K562 (cell line): Measurements from ENCODE around the gene RCL1. TPM values are rescaled to one million over a fixed set of nuclear protein-coding genes. Genes with fewer than 3 reads are reported as not detected.

Source experiments
- ATAC-seq: fragments of 200-7000 bp; cut with Tn5 transposase; 3 replicates; pipeline ENCODE4 v1.9.1; 2020; ENCODE audit warnings: moderate library complexity
- BruUV-seq: library from RNA; stranded (reverse); fragments of 400-500 nt; replicated peaks from 2 replicates; lab custom pipeline; 2021; lab: Mats Ljungman, UMichigan
- CTCF ChIA-PET: fragments of 300-600 bp; formaldehyde crosslinking; extraction: SDS; loops from one replicate; lab custom pipeline; 2021; ENCODE audit warnings: low intra/inter-chr PET ratio; lab: Yijun Ruan, JAX
- POLR2A ChIA-PET: fragments of 300-600, 350-650 bp; sonication (Branson Sonifier 250); formaldehyde crosslinking; extraction: SDS; loops from one replicate; lab custom pipeline; 2021; ENCODE audit warnings: antibody characterized with exemption, inconsistent platforms; lab: Yijun Ruan, JAX
- DNase-seq, 4 experiments: peaks; one replicate each; pipeline versions ENCODE4 v3.0.0 to v3.0.0-alpha.2; 2011 to 2018; ENCODE audit warnings: low spot score in 3 of 4, mixed read lengths in 3 of 4; ENCODE audit errors: extremely low read depth in 1 of 4
- FAIRE-seq: peaks from 2 replicates; lab custom pipeline; 2011; peaks lifted over from hg19 to GRCh38; lab: Jason Lieb, UNC
- H2AFZ ChIP-seq: 2 replicates; pipeline ENCODE4 v1.6.0; 2011; ENCODE audit warnings: low read depth, low read length, control low read depth, inconsistent platforms
- H3K27ac ChIP-seq: fragments of 200-600 bp; 3 replicates; pipeline ENCODE4 v1.8.0; 2011; ENCODE audit warnings: low read depth, mild to moderate bottlenecking, control low read depth, inconsistent platforms, low read length, moderate library complexity, mixed read lengths; ENCODE audit errors: extremely low read depth
- H3K27me3 ChIP-seq, 2 experiments: fragments of 300-600 bp in 1 of 2; 2 replicates in 1 of 2; 3 replicates in 1 of 2; pipeline versions ENCODE4 v1.6.0 to v1.8.0; 2011; ENCODE audit warnings: inconsistent platforms in 2 of 2, low read length in 2 of 2, mild to moderate bottlenecking in 1 of 2, mixed read lengths in 1 of 2, moderate library complexity in 1 of 2; ENCODE audit not compliant: control insufficient read depth in 2 of 2, insufficient read depth in 2 of 2
- H3K36me3 ChIP-seq: fragments of 300-600 bp; 3 replicates; pipeline ENCODE4 v1.8.0; 2011; ENCODE audit warnings: mild to moderate bottlenecking, low read length, inconsistent platforms; ENCODE audit not compliant: control insufficient read depth, insufficient read depth
- H3K4me1 ChIP-seq, 2 experiments: fragments of 200-600 bp in 1 of 2; replicated peaks in 1 of 2; 2 replicates in 1 of 2; 3 replicates in 1 of 2; pipeline versions ENCODE4 v1.5.1 to v1.8.0; 2011; ENCODE audit warnings: inconsistent platforms in 2 of 2, low read length in 2 of 2, mild to moderate bottlenecking in 1 of 2, mixed read lengths in 1 of 2, moderate library complexity in 1 of 2; ENCODE audit not compliant: control insufficient read depth in 2 of 2, insufficient read depth in 2 of 2
- H3K4me2 ChIP-seq: 2 replicates; pipeline ENCODE4 v1.6.1; 2011; ENCODE audit warnings: low read length, control low read depth, inconsistent platforms, mixed read lengths; ENCODE audit not compliant: insufficient read depth
- H3K4me3 ChIP-seq: fragments of 200-600 bp; sonication (generic), shearing (Covaris generic); 2 replicates; pipeline ENCODE4 v1.5.1; 2016; ENCODE audit warnings: control low read depth, inconsistent platforms
- H3K79me2 ChIP-seq: fragments of 200-600 bp; 3 replicates; pipeline ENCODE4 v1.8.0; 2011; ENCODE audit warnings: low read length, inconsistent platforms; ENCODE audit not compliant: control insufficient read depth, insufficient read depth
- H3K9ac ChIP-seq, 2 experiments: 2 replicates each; pipeline versions ENCODE4 v1.6.0 to v1.6.1; 2011; ENCODE audit warnings: low read depth in 2 of 2, low read length in 2 of 2, control low read depth in 1 of 2, inconsistent platforms in 1 of 2, mild to moderate bottlenecking in 1 of 2, mixed read lengths in 1 of 2; ENCODE audit not compliant: insufficient read depth in 1 of 2
- H3K9me1 ChIP-seq: one replicate; pipeline ENCODE4 v1.6.0; 2011; ENCODE audit warnings: inconsistent platforms, mild to moderate bottlenecking, low read length, moderate library complexity; ENCODE audit not compliant: control insufficient read depth, insufficient read depth
- H3K9me3 ChIP-seq: replicated peaks from 2 replicates; pipeline ENCODE4 v1.5.1; 2011; ENCODE audit warnings: low read depth, low read length, inconsistent platforms; ENCODE audit not compliant: control insufficient read depth, insufficient read depth
- H4K20me1 ChIP-seq: replicated peaks from 2 replicates; pipeline ENCODE4 v1.6.1; 2011; ENCODE audit warnings: low read length, inconsistent platforms, mixed read lengths; ENCODE audit not compliant: control insufficient read depth, insufficient read depth
- KDM5B ChIP-seq: fragments of 200-600 bp; sonication (generic); IDR thresholded peaks from 2 replicates; pipeline ENCODE4 v1.6.1; 2012; ENCODE audit warnings: low read depth, mild to moderate bottlenecking, moderate library complexity, low read length, control low read depth, inconsistent platforms; ENCODE audit not compliant: insufficient replicate concordance
- RFX1 ChIP-seq: fragments of 450-650 bp; IDR thresholded peaks from 2 replicates; pipeline ENCODE4 v1.6.1; 2016; ENCODE audit warnings: mild to moderate bottlenecking, moderate library complexity
- TCF7L2 ChIP-seq: fragments of 150-350 bp; IDR thresholded peaks from 2 replicates; pipeline ENCODE4 v1.6.1; 2016; ENCODE audit warnings: low read depth, mild to moderate bottlenecking, low read length, moderate library complexity
- TEAD2 ChIP-seq: fragments of 450-650 bp; IDR thresholded peaks from 2 replicates; pipeline ENCODE4 v1.6.1; 2016; ENCODE audit warnings: missing genetic modification characterization, control low read depth, missing compliant biosample characterization
- ZNF583 ChIP-seq: fragments of 250-450 bp; sonication (Bioruptor Pico); IDR thresholded peaks from 2 replicates; pipeline ENCODE4 v1.4.0; 2020
- WGBS: fragments of 100-300 bp; shearing (Covaris generic); methylation state at CpG from one replicate; pipeline ENCODE4 v1.1.6; 2016; ENCODE audit warnings: low coverage, mixed read lengths; ENCODE audit not compliant: insufficient coverage; ENCODE audit errors: missing lambda C conversion rate; 5-methylcytosine and 5-hydroxymethylcytosine counted together
- in situ Hi-C: fragments of 300-500 bp; cut with MboI; formaldehyde crosslinking; loops from 4 replicates; pipeline ENCODE4 v1.15.0; 2018; ENCODE audit warnings: inconsistent platforms, mixed read lengths
- intact Hi-C: fragments of 100-400 bp; cut with micrococcal nuclease; formaldehyde crosslinking; loops from 2 replicates; pipeline ENCODE4 v1.14.2; 2022
- polyA plus RNA-seq, 8 experiments: library from polyadenylated mRNA; depleted of rRNA in 4 of 8; stranded (reverse) in 5 of 8; unstranded in 3 of 8; fragments of >200 nt; fragmentation: Nextera tagmentation in 2 of 8; fragmentation: Illumina TruSeq in 1 of 8; extraction: Ambion mirVana in 2 of 8; extraction: Trizol in 1 of 8; gene quantifications; 2 replicates each; pipeline versions ENCODE4 v1.2.1 to v1.2.3, GENCODE V29; 2011 to 2014; ENCODE audit warnings: inconsistent platforms in 1 of 8, missing spikeins in 1 of 8
- total RNA-seq, 7 experiments: library from RNA; depleted of rRNA in 6 of 7; stranded (reverse); fragments of >200 nt in 6 of 7; fragmentation: Illumina TruSeq in 2 of 7; extraction: Trizol in 2 of 7; gene quantifications; 2 replicates each; pipeline versions ENCODE4 v1.2.1 to v1.2.3, GENCODE V29; 2011 to 2021; ENCODE audit warnings: low replicate concordance in 1 of 7

RCL1 gene
- total and polyA plus RNA-seq, 9 of the 15 experiments (the other 6 are each of a cell fraction or from before 2014, with no cell fraction given), result 24.0 to 67.7 (median 38.6) TPM

- 37% methylated on average over 7 of the region's 7 CpGs for WGBS
- BruUV-seq, result no TSS peak
- peak; percentile 84 for ATAC-seq
- H3K4me3 ChIP-seq, result no peak overlapping the region
- peaks cover 11 to 20% of the 10 kb centered on the region in 2 experiments; a peak in 4 of 5 replicates for H3K4me1 ChIP-seq
- peak overlapping the region; percentile 72 for H3K27ac ChIP-seq
- peaks cover 93% of the 10 kb centered on the region for H3K79me2 ChIP-seq
- H2AFZ ChIP-seq, result no peak overlapping the region
- in situ Hi-C loops, result no loop called here
- H3K4me2 ChIP-seq, result peak overlapping the region; percentile 60
- ChIA-PET CTCF (no interaction called here), POLR2A (interaction anchor here (0.7 to 1.6 kb wide), 4 partner anchors 12 to 107 kb away, joined by 3 to 5 read pairs (median 4); no protein-coding TSS in a partner anchor)
- FAIRE-seq, result peak; percentile 44
- 0 out of 3 replicates have a peak, but pooled peaks cover 4% of the 10 kb centered on the region for H3K36me3 ChIP-seq
- no peaks in the 10 kb centered on the region for H4K20me1 ChIP-seq
- intact Hi-C loops, result loop anchor here (2.0 kb wide), 1 partner anchor 17 kb away; no protein-coding TSS in a partner anchor
- no peak for DNase-seq
- H3K9me1 ChIP-seq, result no peaks in the 10 kb centered on the region
- no peaks in the 10 kb centered on the region for H3K27me3 ChIP-seq
- TF ChIP-seq TEAD2 (tag), result no peak
- no peak for TF ChIP-seq KDM5B
- TF ChIP-seq TCF7L2, result no peak
- peak overlapping the region; percentile 37 to 73; a peak in 2 of 4 replicates for H3K9ac ChIP-seq
- H3K9me3 ChIP-seq, result peaks cover 2% of the 10 kb centered on the region; the same call in 1 of the 2 replicates
Observed at GRCh38 chr9:4815381-4815956, 22.7 kb downstream of the RCL1 start.

- DNase-seq (peak in 2 of 4 experiments; percentile 17 to 28), ATAC-seq (peak; percentile 51), FAIRE-seq (peak; percentile 59)
- 7% methylated on average over 5 of the region's 6 CpGs for WGBS
- TF ChIP-seq ZNF583 (no peak), RFX1 (peak; percentile 43; the same call in 1 of the 2 replicates)
- intact Hi-C loops, result no loop called here
- in situ Hi-C loops, result no loop called here
- Histone ChIP-seq H3K9me3 (no peaks in the 10 kb centered on the region), H2AFZ (no peak overlapping the region), H3K79me2 (peaks cover 99% of the 10 kb centered on the region), H3K27ac (no peak overlapping the region; the same call in 2 of the 3 replicates), H3K9me1 (no peaks in the 10 kb centered on the region), H3K27me3 (no peaks in the 10 kb centered on the region), H3K4me3 (no peak overlapping the region), H3K4me2 (peak overlapping the region; percentile 11; the same call in 1 of the 2 replicates), H3K36me3 (peaks cover 17% of the 10 kb centered on the region; the same call in 2 of the 3 replicates), H3K9ac (no peak overlapping the region), H3K4me1 (peaks cover 16 to 37% of the 10 kb centered on the region in 2 experiments; a peak in 4 of 5 replicates), H4K20me1 (no peaks in the 10 kb centered on the region; the same call in 1 of the 2 replicates)
- POLR2A ChIA-PET, result interaction anchor here (0.5 to 3.5 kb wide), 6 partner anchors 8 to 28 kb away, joined by 3 to 13 read pairs (median 3); partner anchors contain the start of gene RCL1
- no TSS peak for BruUV-seq
- CTCF ChIA-PET, result no interaction called here
Observed at GRCh38 chr9:4820168-4820567, 27.4 kb downstream of the RCL1 start.
